HG03095 (cell line): ENCODE data around the gene KRTAP15-1.

Experiments used
- ATAC-seq: cut with Tn5 transposase; IDR thresholded peaks from one replicate; pipeline ENCODE4 v1.9.1; 2021; ENCODE audit warnings: moderate library complexity; ENCODE audit not compliant: unreplicated experiment

The KRTAP15-1 gene

GRCh38 chr21:30486180-30486579 is 46.1 kb downstream of the KRTAP15-1 start:
- ATAC-seq: no peak

GRCh38 chr21:30487336-30487735 is 47.3 kb downstream of the KRTAP15-1 start, which contains the start of gene KRTAP19-2:
TSS of gene KRTAP19-2 (minus strand) at chr21:30487436. CDS start at chr21:30487348, 88 bp downstream.
- no peak for ATAC-seq
